GM18858 (cell line): ENCODE measurements around the gene RBM17.
"Not testable (repeated sequence)": the region's sequence is repeated elsewhere in the genome, so short reads cannot be mapped to it uniquely, and the experiment has no call there.

ENCODE experiments used
- ATAC-seq: cut with Tn5 transposase; IDR thresholded peaks from one replicate; pipeline ENCODE4 v1.9.1; 2021; ENCODE audit not compliant: unreplicated experiment

RBM17 gene

DNA sequence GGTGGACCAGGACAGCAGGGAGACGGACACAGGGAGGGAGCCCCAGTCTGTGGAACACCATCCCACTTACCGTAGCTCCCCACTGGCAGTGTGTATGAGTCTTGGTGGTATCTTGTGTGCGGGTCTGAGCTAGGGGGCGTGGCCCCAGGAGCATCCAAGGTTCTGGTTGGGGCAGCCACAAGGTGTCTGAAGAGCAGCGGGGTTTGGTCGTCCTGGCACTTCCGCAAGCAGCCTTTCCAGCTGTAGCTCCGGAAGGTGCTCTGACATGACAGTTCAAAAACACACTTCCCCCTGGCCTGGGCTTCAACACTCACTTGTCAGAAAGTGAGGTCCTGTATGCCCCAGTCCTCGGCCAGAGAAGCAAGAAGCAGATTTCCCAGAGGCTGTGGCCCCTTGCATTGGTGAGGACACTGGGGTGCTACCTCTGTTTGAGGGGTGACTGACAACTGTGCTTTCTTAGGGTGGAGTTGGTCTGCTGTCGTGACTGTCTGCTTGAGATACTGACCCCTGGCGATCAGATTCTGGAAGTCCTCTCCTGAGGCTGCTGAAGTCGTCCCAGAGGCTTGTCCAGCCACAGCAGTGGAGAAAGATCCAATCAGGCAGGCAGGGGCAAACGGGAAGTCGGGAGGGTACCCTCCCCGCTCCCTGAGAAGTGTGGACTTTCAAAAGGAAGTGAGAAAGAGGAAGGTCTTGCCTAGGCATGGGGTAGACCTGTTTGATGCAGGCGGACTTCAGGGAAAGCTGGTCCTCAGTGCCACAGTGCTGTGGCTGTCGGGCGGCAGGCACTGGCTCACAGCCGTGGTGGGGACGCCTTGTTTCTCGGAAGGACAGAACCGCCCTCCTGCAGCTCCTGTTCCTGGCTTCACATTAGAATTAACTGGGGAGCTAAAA is 62.5 kb downstream of the RBM17 start:
- ATAC-seq, result peak; percentile 56

DNA sequence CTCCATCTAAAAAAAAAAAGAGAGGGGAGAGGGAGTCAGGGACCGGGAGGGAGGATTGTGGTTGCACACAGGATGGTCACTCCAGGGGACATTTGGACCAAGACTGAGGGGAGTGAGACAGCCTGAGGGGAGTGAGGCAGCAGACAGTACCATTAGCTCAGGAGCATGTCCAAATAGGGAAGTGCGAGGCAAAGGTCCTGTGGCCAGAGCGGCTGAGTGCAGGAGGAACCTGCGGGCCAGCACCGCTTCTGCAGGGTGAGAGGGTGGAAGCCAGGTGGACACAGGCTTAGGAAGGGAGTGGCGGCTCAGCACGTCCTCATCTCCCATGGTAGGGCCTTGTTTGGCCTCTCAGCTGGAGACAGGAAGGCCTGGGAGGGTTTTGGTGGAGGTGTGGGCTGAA is 65.0 kb downstream of the RBM17 start:
- no peak for ATAC-seq

DNA sequence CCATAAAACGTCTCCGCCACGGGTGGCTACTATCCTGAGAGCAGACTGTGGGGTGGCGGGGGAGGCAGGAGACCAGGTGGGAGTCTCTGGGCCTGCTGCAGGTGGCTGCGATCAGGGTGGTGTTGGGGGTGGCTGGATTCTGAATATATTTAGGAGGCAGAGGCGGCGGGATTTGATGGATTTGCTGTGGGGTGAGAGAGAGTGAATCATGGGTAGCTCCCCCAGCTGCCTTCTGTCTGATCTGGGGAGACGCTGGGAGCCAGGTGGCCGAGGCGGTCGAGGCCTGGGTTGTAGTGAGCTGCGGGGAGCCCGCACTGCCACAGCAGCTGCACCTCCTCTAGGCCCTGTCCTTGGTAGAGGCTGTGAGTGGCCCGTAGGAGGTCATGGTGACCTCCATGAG is 65.7 kb downstream of the RBM17 start:
- ATAC-seq, result no peak

DNA sequence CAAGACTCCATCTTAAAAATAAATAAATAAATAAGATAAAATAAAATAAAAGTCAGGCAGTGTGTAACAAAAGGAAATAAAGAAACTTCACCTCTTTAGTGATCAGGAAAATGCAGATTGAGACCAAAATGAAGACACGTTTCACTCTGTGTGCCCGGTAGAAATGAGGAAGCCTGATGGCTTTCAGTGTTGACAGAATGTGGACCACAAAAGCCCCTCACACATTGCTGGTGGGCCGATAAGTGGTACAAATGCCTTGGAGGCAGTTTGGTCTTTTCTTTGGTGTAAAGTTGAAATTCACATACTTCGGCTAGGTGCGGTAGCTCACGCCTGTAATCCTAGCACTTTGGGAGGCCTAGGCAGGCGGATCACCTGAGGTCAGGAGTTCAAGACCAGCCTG is 69.4 kb downstream of the RBM17 start:
- ATAC-seq, result no peak

DNA sequence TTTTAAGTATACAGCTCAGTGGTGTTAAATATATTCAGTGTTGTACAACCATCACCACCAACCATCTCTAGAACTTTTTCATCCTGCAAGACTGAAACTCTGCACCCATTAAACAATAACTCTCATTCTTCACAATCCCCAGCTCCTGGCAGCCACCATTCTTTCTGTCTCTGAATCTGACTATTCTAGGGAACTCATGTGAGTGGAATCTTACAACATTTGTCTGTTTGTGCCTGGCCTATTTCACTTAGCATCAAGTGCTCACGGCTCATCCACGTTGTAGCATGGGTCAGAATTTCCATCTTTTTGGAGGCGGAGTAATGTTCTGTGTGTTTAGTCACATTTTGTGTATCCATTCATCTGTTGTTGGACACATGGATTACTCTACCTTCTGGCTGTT is 73.1 kb downstream of the RBM17 start:
- no peak for ATAC-seq

DNA sequence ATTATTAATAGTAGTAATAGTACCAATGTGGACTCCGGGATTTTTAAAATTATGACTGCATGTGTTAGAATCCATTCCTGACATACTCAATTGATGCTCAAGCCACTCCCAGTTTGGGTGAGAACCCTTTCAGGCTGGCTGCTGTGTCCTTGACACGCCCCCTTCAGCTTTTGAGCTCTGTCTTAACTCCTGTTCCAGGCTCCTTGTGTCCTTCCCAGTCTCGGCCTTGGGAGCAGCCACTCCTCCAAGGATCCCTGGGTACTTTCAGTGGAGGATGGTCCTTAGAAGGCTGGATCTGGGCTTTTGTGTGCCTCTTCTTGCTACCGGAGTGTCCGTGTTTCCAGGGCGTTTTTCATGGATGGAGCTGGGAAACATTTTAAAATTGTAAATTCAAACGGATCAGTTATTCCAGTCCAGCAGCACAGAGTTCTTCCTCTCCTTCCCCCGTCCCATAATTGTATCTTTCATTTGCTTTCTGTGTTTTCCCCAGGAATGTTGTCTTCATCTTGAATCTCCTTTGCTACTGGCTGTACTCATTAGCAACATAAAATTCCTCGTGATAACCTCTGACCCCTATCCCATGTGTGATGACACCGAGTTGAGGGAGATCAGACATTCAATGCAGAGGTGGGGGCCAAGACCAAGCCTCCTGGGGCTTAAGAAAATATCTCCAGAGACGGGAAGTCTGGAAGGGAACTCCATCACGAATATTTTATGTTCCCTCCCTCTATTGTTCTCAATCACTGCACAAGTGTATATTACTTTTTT is 73.9 kb downstream of the RBM17 start:
- no peak for ATAC-seq

DNA sequence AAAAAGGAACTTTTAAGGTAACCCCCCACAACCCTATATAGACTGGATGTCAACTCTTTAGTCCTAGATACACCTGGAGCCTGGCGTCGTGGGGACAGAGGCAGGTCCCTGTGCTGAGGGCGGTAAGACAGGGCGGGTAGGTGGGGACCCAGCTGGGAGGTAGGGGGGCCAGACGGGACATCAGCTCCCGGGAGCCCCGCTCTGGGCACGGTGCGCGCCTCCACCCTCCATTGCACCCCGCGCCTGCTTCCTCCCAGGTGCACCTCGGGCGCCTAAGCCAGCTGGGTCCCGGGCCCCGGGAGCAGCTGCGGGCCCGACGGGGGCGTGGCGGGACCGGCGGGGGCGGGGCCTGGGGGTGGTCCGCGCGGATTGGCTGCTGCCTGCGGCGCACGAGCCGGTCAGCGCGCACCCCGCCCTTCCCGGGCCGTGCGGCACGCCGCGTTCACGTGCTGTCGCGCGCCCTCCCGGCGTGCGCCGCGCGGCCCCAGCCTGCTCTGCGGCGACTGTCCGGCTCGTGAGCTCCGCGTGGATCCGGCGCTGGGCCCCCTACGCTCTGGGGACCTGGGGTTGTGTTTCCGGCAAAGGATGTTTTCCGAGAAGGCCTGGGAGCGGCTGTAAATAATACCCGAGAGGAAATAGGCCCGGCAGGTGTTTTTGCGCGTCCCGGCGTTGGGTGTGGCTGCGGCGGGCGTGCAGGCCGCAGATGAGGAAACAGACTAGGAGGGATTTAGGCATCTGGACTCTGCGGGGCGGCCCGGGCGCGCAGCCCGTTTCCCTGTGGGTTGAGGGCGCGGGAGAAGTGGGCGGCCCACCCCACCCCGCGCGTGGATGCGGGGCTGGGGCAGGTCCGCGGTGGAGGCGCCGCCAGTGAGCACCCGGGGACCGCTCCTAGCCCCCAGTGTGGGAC is 74.8 kb downstream of the RBM17 start:
- peak; percentile 77 for ATAC-seq

DNA sequence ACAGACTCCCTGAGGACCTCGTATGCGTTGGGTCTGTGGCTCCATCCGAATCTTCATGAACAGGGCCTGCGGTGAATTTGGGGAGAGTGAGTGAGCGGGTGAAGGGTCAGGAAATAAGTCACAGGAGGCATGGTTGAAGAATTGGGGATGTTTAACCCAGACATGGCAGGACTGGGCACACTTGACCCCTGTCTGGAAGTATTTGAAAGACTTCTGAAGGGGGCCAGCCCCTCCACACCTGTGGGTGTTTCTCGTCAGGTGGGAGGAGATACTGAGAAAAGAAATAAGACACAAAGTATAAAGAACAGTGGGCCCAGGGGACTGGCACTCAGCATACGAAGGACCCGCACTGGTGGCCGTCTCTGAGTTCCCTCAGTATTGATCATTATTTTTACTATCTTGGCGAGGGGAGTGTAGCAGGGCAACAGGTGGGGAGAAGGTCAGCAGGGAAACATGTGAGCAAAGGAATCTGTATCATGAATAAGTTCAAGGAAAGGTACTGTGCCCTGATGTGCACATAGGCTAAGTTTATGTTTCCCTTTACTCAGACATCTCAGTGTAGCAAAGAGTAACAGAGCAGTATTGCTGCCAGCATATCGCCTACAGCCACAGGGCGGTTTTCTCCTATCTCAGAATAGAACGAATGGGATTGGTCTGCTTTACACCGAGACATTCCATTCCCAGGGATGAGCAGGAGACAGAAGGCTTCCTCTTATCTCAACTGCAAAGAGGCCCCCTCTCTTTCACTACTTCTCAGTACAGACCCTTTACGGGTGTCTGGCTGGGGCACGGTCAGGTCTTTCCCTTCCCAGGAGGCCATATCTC is 75.6 kb downstream of the RBM17 start:
- ATAC-seq, result no peak

DNA sequence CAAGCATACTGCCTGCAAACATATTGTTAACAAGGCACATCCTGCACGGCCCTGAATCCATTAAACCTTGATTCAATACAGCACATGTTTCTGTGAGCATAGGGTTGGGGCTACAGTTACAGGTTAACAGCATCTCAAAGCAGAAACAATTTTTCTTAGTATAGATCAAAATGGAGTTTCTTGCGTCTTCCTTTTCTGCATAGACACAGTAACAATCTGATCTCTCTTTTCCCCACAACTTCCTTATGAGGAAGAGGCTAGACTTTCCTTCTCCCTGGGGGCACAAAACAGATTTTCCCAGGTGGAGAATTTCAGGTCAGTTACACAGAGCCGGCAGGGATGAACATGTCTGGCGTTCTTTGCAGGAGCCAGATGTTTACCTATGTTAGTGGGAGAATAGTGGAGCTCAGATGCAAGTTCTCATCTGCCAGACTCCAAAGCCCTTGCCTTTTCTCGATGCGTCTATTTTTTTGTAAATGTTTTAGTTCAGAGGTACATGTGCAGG is 76.4 kb downstream of the RBM17 start:
- ATAC-seq, result no peak

DNA sequence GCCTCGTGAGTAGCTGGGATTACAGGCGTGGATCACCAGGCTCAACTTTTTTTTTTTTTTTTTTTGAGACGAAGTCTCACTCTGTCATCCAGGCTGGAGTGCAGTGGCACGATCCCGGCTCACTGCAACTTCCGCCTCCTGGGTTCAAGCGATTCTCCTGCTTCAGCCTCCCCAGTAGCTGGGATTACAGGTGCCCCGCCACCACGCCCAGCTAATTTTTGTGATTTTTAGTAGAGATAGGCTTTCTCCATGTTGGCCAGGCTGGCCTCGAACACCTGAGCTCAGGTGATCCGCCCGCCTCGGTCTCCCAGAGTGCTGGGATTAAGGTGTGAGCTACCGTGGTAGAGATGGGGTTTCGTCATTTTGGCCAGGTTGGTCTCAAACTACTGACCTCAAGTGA is 77.1 kb downstream of the RBM17 start:
- not testable (repeated sequence) for ATAC-seq
